Measurements from ENCODE around the gene ZFP92. TPM values are rescaled to one million over a fixed set of nuclear protein-coding genes. Genes with fewer than 3 reads are reported as not detected.

ZFP92 gene
- total RNA-seq, 1 donor from 2014 or later = 0.96 TPM

DNA sequence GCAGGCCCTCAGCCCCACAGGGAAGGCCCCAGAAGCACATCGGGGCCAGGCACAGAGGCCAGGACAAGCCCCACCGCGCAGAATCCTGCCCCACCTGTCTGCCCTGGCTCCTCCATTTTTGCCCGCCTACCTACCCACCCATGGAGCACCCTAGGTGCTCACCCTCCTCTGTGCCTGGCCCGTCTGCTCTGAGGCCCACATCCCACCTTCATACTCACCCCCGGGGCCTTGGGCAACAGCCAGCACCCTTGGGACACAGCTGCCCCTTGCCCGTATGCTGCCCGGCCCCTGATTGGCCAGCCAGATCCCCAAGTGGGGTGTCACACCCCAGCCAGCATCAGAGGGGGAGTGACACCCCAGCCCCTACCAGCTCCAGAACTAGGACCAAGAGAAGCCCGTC, 45.4 kb downstream of the ZFP92 start:
- Histone ChIP-seq H3K27me3 (no peaks in the 10 kb centered on the region), H3K9me3 (no peaks in the 10 kb centered on the region), H3K4me3 (no peak overlapping the region), H3K4me1 (no peaks in the 10 kb centered on the region), H3K36me3 (peaks cover 8 to 37% of the 10 kb centered on the region in 2 donors), H3K27ac (no peak overlapping the region)
- TF ChIP-seq, protein P1, sequence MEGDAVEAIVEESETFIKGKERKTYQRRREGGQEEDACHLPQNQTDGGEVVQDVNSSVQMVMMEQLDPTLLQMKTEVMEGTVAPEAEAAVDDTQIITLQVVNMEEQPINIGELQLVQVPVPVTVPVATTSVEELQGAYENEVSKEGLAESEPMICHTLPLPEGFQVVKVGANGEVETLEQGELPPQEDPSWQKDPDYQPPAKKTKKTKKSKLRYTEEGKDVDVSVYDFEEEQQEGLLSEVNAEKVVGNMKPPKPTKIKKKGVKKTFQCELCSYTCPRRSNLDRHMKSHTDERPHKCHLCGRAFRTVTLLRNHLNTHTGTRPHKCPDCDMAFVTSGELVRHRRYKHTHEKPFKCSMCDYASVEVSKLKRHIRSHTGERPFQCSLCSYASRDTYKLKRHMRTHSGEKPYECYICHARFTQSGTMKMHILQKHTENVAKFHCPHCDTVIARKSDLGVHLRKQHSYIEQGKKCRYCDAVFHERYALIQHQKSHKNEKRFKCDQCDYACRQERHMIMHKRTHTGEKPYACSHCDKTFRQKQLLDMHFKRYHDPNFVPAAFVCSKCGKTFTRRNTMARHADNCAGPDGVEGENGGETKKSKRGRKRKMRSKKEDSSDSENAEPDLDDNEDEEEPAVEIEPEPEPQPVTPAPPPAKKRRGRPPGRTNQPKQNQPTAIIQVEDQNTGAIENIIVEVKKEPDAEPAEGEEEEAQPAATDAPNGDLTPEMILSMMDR (IDR thresholded peaks at IDR 0.05) = no peak
- intact Hi-C loops (cut with DNase I) = no loop called here
- DNase-seq (ENCODE audit: low spot score in 2 of 2) = no peak

- DNase-seq (ENCODE audit: low spot score in 2 of 2) = no peak
- H3K27ac ChIP-seq = no peak overlapping the region
- TF ChIP-seq, protein P1 (IDR thresholded peaks at IDR 0.05) = no peak
- no peaks in the 10 kb centered on the region for H3K9me3 ChIP-seq
- no peaks in the 10 kb centered on the region for H3K4me1 ChIP-seq
- no peaks in the 10 kb centered on the region for H3K27me3 ChIP-seq
- no peak overlapping the region for H3K4me3 ChIP-seq
- peaks cover 9 to 43% of the 10 kb centered on the region in 2 donors for H3K36me3 ChIP-seq
- intact Hi-C loops (cut with DNase I) = no loop called here
Observed at GRCh38 chrX:153457136-153457825, 46.0 kb downstream of the ZFP92 start.

DNA sequence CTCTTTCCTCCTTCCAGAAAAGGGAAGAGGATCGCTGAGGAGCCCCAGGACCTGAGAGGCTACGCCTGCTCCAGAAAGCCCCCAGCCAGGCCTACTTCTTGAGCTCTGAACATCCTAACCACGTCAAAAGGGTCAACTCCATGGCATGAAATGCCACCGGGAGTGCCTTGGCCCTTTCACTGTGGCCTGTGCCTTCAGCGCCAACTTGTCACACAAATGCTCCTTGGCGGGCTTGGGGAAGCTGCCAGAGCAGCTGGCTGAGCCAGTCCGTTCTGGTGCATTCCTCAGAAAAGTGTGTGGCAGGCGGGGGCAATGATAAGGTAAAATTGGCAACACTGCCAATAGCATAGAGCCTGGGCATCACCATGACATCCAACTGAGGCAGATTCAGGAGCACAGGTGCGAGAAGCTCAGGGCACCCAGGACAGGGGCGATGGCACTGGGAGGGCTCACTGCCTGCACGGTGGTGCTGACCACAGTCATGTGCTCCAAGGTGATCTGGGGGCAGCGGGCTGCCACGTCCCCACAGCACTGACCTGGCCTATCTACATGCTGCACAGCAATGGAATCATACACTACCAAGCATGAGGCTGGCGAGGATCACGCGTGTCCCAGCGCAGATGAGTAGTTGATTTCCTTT, 46.7 kb downstream of the ZFP92 start:
- intact Hi-C loops (cut with DNase I) = no loop called here
- TF ChIP-seq, protein P1 (IDR thresholded peaks at IDR 0.05) = no peak
- H3K36me3 ChIP-seq = peaks cover 13 to 43% of the 10 kb centered on the region in 2 donors
- no peaks in the 10 kb centered on the region for H3K9me3 ChIP-seq
- H3K4me1 ChIP-seq = no peaks in the 10 kb centered on the region
- H3K27me3 ChIP-seq = no peaks in the 10 kb centered on the region
- DNase-seq (ENCODE audit: low spot score in 2 of 2) = no peak
- H3K27ac ChIP-seq = no peak overlapping the region
- H3K4me3 ChIP-seq = no peak overlapping the region

- TF ChIP-seq, protein P1 (IDR thresholded peaks at IDR 0.05) = no peak
- Histone ChIP-seq H3K9me3 (no peaks in the 10 kb centered on the region), H3K4me1 (no peaks in the 10 kb centered on the region), H3K27ac (no peak overlapping the region), H3K36me3 (peaks cover 13 to 41% of the 10 kb centered on the region in 2 donors), H3K27me3 (no peaks in the 10 kb centered on the region), H3K4me3 (no peak overlapping the region)
- intact Hi-C loops (cut with DNase I) = no loop called here
- DNase-seq (ENCODE audit: low spot score in 2 of 2) = no peak
Observed at GRCh38 chrX:153458476-153458875, 47.2 kb downstream of the ZFP92 start.

- intact Hi-C loops (cut with DNase I) = loop anchor here (10.0 kb wide), 1 partner anchor 125 kb away; the partner anchor contains the start of gene ZNF275
- no peaks in the 10 kb centered on the region for H3K4me1 ChIP-seq
- H3K27ac ChIP-seq = no peak overlapping the region
- H3K36me3 ChIP-seq = peaks cover 13 to 34% of the 10 kb centered on the region in 2 donors
- no peak overlapping the region for H3K4me3 ChIP-seq
- TF ChIP-seq, protein P1 (IDR thresholded peaks at IDR 0.05) = no peak
- H3K27me3 ChIP-seq = no peaks in the 10 kb centered on the region
- DNase-seq (ENCODE audit: low spot score in 2 of 2) = no peak
- H3K9me3 ChIP-seq = no peaks in the 10 kb centered on the region
Observed at GRCh38 chrX:153459986-153460385, 48.7 kb downstream of the ZFP92 start.
